Upper lobe of right lung (tissue), 1 donor: ENCODE measurements around the gene MRPS22. TPM values are rescaled to one million over a fixed set of nuclear protein-coding genes. Genes with fewer than 3 reads are reported as not detected.

Experiments used
- ATAC-seq: fragments of 200-7000 bp; cut with Tn5 transposase; one replicate; pipeline ENCODE4 v1.9.1; 2020; ENCODE audit warnings: mild to moderate bottlenecking, moderate library complexity
- DNase-seq: peaks from one replicate; pipeline ENCODE4 v3.0.0-alpha.2; 2020
- H3K27ac ChIP-seq: fragments of 200-600 bp; one replicate; pipeline ENCODE4 v1.8.0; 2022
- H3K27me3 ChIP-seq: fragments of 200-600 bp; one replicate; pipeline ENCODE4 v1.8.0; 2022; ENCODE audit warnings: mild to moderate bottlenecking
- H3K36me3 ChIP-seq: fragments of 200-600 bp; one replicate; pipeline ENCODE4 v1.8.0; 2022
- H3K4me1 ChIP-seq: fragments of 200-600 bp; one replicate; pipeline ENCODE4 v1.8.0; 2022
- H3K4me3 ChIP-seq: fragments of 200-600 bp; one replicate; pipeline ENCODE4 v1.8.0; 2022; ENCODE audit warnings: mild to moderate bottlenecking
- H3K9me3 ChIP-seq: fragments of 200-600 bp; one replicate; pipeline ENCODE4 v1.8.0; 2022
- CTCF ChIP-seq: fragments of 200-600 bp; IDR thresholded peaks from one replicate; pipeline ENCODE4 v1.8.0; 2022; ENCODE audit warnings: antibody characterized with exemption
- intact Hi-C: fragments of 100-400 bp; cut with DNase I; formaldehyde crosslinking; loops from one replicate; pipeline ENCODE4 v1.11.0; 2022
- total RNA-seq: library from RNA; stranded (reverse); fragmentation: NEBNext Ultra II Directional; extraction: Animal tissue kit (Norgen Biotek cat#: 25700); gene quantifications from one replicate; pipeline ENCODE4 v1.2.1, GENCODE V29; 2021
- donor health status: DM: no; HTN: yes; CAD: no; lungs with severe emphysema.

Gene MRPS22
- total RNA-seq, 1 donor from 2014 or later, result 31.1 TPM

DNA sequence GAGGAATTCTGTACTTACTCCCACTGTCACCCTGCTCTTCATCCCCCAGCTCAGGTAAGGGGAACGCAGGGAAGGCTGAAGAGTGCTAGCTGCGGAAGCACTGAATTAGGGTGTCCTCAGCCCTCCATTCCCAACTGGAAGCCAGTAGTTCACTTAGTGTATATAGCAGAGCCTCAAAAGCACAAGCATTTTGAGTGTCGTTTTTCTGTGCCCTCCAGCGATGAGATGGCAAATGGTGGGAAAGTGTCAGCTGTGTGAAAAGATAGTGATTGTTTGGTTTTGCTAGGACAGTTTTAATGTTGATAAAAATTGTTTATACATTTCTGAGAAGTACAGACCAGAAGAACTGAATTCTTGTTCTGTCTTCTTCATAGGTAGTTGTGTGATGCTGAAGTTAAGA is 10.8 kb downstream of the MRPS22 start:
- ATAC-seq (no peak), DNase-seq (no peak)
- intact Hi-C loops, result no loop called here
- no peaks in the 10 kb centered on the region for H3K4me1 ChIP-seq
- no peak overlapping the region for H3K4me3 ChIP-seq
- H3K27ac ChIP-seq, result no peak overlapping the region
- no peak for TF ChIP-seq CTCF
- H3K9me3 ChIP-seq, result no peaks in the 10 kb centered on the region
- H3K27me3 ChIP-seq, result no peaks in the 10 kb centered on the region
- H3K36me3 ChIP-seq, result peaks cover 100% of the 10 kb centered on the region

DNA sequence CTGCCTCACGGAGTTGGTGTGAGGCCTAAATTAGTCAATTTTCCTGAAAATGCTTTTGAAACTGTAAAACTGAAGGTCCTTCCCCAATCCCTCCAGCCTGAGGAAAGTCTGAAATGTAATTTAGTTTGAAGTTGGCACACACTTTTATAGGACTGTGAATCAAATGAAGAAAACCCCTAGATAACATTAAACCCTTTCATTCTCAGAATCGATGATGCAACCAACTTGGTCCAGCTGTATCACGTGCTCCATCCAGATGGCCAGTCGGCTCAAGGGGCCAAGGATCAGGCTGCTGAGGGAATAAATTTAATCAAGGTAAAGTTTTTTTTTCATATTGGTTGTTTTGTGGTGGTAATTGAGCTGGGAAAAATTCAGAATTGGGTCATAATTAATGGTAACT is 11.7 kb downstream of the MRPS22 start:
- Histone ChIP-seq H3K27ac (no peak overlapping the region), H3K36me3 (peaks cover 100% of the 10 kb centered on the region), H3K4me3 (no peak overlapping the region), H3K4me1 (no peaks in the 10 kb centered on the region), H3K9me3 (no peaks in the 10 kb centered on the region), H3K27me3 (no peaks in the 10 kb centered on the region)
- ATAC-seq (no peak), DNase-seq (no peak)
- no peak for TF ChIP-seq CTCF
- intact Hi-C loops, result no loop called here

DNA sequence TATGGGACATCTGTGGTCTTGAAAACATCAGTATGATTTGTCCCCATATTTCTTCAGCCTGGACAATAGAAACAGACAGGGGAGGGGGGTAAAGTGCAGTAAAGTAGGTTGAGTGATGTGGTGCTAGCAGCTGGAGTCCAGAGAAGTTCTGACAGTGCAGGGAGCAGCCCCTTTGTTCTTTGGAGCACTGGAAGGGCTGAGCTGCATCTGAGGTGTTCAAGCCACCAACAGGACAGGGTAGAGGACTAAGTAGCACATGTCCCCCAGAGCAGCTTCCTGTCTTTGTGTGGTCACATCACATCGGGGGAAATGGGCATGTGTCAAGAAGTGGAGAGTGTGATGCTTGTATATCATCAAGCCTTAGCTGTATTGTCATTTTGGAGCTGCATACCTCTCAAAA is 12.1 kb downstream of the MRPS22 start:
- no peaks in the 10 kb centered on the region for H3K4me1 ChIP-seq
- DNase-seq (no peak), ATAC-seq (no peak)
- H3K36me3 ChIP-seq, result peaks cover 100% of the 10 kb centered on the region
- H3K27ac ChIP-seq, result no peak overlapping the region
- intact Hi-C loops, result no loop called here
- H3K27me3 ChIP-seq, result no peaks in the 10 kb centered on the region
- H3K9me3 ChIP-seq, result no peaks in the 10 kb centered on the region
- TF ChIP-seq CTCF, result no peak
- H3K4me3 ChIP-seq, result no peak overlapping the region

DNA sequence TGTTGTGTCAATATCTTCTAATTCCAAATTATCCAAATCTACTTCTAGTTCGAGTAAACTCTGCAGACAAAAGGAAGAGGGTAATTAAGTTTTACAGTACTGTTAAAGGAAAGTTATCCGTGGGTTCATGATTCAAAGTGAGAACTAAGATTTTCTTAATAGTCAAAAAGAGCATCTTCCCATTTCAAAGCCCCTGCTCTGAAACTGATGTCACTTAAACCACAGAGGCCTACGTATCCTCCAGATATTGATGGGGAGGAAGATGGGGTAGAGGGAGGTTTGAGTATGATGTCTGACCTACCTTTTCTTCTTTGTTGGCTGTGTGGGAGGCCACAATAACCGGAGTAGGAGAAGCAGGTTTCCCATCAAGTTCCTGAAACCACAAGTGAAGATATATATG is 14.1 kb downstream of the MRPS22 start:
- no peak overlapping the region for H3K27ac ChIP-seq
- ATAC-seq, result no peak
- H3K4me3 ChIP-seq, result no peak overlapping the region
- no peaks in the 10 kb centered on the region for H3K27me3 ChIP-seq
- intact Hi-C loops, result no loop called here
- no peak for TF ChIP-seq CTCF
- H3K4me1 ChIP-seq, result no peaks in the 10 kb centered on the region
- H3K9me3 ChIP-seq, result no peaks in the 10 kb centered on the region
- DNase-seq, result no peak
- peaks cover 100% of the 10 kb centered on the region for H3K36me3 ChIP-seq

DNA sequence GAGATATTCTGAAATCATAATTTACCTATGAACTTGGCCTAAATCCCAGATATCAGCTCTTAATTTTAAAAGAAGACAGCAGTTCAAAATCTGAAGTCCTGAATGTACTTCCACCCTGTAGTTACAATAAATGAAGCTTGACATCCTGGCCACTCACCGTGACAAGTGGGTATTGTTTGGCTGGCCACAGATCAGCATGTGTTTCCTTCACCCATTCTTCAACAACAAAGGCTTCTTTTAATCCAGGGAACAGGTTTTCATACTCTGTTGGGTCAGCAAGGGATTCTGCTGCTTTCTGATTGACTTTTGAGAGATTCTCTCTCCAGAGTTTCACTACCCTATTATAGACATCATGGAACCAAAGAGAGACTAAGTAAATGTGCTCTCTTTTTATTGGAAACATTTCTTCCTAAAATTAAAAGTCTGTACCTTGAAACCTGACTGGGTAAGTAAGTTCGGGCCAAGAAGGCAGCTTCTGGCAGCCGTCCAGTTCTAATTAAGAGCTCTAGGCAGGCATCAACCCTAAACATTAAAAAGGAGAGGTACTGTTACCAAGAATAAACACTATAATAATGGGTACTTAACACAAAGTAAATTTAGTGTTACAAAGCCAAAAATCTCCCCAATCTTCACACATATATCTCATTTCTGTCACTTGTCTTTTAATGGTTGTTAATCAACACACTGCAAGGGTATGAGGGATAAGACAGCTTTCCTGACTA is 15.2 kb downstream of the MRPS22 start:
- intact Hi-C loops, result no loop called here
- H3K27ac ChIP-seq, result no peak overlapping the region
- H3K4me1 ChIP-seq, result no peaks in the 10 kb centered on the region
- DNase-seq, result no peak
- no peaks in the 10 kb centered on the region for H3K9me3 ChIP-seq
- TF ChIP-seq CTCF, result no peak
- H3K36me3 ChIP-seq, result peaks cover 100% of the 10 kb centered on the region
- no peak overlapping the region for H3K4me3 ChIP-seq
- ATAC-seq, result no peak
- H3K27me3 ChIP-seq, result no peaks in the 10 kb centered on the region

- ATAC-seq, result no peak
Observed at GRCh38 chr3:139361276-139361675, 17.5 kb downstream of the MRPS22 start.

More at GRCh38 chr3:139361276-139361675, 17.5 kb downstream of the MRPS22 start:
- Histone ChIP-seq H3K27ac (no peak overlapping the region), H3K4me1 (no peaks in the 10 kb centered on the region), H3K9me3 (no peaks in the 10 kb centered on the region), H3K36me3 (peaks cover 100% of the 10 kb centered on the region), H3K4me3 (no peak overlapping the region), H3K27me3 (no peaks in the 10 kb centered on the region)
- intact Hi-C loops, result no loop called here
- no peak for DNase-seq
- no peak for TF ChIP-seq CTCF
